Right hindlimb (tissue), 1 donor: ENCODE measurements around the gene DAGLB.
A peak's percentile ranks its signal among the peaks of the same experiment; 100 is the strongest.
"Not testable (repeated sequence)": the region's sequence is repeated elsewhere in the genome, so short reads cannot be mapped to it uniquely, and the experiment has no call there.

Experiments
- DNase-seq: peaks from one replicate; pipeline ENCODE4 v3.0.0-alpha.2; 2018

Gene DAGLB

DNA sequence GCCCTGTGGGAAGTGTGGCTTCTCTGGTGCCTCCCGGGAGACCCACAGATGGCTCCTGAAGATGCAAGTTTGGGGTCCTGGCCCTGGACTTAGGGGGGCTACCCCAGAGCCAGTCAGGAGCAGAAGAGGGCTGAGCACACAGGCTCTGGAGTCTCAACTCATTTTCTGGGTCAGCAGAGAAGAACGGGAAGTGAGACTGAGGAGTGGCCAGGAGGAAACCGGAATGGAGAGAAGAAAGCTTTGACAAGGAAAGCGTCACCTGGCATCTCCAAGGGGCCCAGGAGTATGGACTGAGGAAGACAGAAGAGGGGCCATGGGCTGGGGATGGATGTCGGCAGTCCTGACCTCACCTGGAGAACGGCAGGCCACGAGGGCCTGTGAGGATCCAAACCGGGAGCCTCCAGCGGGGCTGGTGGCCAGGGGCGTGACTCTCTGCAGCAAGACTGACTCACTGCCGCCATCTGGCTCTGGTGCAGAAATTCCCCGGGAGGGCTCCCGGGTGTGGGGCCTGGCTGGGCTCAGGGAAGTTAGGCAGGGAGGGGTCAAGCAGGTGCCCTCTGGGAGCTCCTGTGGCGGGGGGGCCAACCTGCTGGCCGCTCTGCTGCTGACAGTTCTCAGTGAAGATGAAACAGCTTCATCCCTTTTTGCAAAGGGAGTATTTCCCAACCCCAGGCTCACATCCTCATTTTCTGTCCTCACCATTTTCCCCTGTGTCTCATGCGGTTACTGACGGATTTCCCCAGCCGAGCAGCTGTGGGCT, 23.6 kb downstream of the DAGLB start:
- DNase-seq, result no peak

DNA sequence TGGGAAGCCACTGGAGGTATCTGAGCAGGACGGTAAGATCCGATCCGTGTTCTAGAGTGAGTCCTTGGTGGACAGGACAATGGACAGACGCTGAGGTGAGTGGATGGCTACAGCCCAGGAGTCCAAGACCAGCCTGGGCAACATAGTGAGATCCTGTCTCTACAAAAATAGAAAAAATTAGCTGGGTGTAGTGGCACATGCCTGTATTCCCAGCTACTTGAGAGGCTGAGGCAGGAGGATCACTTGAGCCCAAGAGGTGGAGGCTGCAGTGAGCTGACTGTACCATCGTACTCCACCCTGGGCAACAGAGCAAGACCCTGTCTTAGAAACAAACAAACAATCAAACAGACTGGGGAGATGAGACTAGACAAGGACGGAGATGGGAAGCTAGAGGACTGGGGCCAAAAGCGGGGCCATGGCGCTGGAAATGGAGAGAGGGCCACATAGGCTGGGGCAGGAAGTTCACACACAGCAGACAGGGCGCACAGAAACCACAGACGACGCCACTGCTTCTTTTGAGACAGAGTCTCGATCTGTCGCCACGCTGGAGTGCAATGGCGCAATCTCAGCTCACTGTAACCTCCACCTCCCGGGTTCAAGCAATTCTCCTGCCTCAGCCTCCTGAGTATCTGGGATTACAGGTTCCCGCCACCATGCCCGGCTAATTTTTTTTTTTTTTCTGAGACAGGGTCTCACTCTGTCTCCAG, 24.7 kb downstream of the DAGLB start:
- DNase-seq, result no peak

DNA sequence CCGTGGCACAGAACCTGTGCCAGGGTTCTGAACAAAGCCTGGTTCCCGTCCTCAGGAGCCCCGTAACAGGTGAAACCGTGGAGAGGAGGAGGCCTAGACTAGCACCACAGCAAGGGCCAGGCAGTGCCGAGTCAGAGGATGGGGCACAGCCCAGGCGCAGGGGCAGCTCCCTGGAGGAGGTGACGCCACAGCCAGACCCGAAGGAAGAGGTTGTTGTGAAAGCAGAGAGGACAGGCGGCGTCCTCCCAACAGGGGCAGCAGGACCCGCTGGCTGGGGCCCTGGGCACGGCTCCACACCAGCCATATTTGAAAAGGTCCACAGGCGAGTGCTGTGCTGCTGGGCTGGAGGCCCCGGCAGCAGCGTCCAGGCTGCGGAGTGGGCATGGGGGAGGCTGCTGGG, 25.7 kb downstream of the DAGLB start:
- DNase-seq, result no peak

DNA sequence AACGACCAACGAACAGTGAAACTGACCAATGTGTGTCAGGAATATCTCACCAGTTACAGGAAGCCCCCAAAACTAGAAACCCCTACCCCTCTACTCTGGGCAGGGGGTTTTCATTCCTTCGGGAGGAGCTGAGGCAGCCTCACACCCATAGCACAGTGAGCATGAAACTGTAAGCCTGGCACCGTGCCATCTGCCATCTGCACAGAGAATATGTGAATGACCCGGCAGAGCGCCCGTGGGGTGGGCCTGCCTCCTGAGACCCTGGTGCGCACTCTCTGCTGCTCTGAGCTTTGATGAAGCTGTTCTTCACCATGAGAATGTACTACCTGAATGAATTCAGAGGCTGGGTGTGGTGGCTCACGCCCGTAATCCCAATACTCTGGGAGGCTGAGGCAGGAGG, 27.1 kb downstream of the DAGLB start:
- no peak for DNase-seq

DNA sequence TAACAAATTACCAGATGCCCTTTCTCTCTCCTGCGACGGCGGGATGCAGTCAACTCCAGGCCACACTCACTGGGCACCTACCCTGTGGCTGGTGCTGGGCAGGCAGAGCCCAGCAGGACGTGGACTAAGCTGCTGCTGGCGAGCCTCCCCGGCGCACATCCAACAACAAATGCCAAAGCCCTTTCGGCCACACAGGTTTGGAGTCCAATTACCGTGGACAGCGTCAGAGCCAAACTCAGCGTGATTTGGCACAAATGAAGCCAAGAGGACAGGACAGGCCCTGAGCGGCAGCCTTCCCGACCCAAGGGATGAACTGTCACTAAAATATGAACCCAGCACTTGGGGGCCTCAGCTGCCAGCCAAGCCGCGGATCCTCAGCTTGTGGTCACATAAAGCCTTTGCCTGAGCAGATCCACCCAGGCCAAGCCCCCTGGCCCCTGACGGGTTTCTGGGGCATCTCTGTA, 28.4 kb downstream of the DAGLB start:
- DNase-seq, result peak; percentile 53

DNA sequence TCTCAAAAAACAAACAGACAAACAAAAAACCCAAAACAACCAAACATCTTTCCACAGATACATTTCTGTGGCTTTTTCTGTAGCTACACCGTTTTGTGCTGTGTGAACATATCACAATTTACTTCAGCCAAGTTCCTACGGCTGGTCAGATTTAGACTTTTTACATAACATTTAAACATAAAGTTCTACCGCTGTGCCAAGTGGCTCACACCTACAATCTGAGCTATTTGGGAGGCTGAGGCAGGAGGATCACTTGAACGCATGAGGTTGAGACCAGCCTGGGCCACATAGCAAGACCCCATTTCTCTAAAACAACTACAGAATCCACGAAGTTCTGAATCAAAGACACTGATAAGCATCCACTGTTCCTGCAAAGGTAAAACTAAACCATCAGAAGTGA, 30.3 kb downstream of the DAGLB start:
- no peak for DNase-seq

DNA sequence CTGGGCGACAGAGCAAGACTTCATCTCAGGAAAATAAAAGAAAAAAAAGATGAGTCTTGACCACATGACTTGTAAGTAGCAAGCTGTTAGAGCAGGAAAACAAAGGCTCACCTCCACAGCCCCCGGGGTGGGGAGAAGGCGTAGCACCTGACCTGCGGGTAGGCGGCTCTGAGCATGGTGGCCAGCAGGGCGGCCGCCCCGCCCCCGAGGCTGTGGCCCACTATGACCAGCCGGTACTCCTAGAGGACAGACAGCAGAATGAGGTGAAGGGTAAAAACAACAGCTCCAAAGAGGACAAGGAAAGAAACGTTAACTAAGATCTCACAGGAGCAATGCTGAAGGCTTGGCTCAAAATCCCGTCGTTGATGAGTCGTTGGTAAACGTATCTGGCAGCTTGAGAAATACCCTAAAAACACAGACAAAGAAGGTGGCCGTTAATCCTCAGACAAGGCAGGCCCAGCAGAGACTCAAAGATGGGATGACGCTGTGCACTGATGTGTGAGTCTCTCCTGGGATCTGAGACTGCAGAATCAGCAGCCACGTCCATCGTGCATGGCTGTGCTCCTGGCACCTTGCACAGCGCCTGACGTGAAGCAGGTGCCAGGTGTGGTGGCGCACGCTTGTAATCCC, 31.1 kb downstream of the DAGLB start:
- no peak for DNase-seq

DNA sequence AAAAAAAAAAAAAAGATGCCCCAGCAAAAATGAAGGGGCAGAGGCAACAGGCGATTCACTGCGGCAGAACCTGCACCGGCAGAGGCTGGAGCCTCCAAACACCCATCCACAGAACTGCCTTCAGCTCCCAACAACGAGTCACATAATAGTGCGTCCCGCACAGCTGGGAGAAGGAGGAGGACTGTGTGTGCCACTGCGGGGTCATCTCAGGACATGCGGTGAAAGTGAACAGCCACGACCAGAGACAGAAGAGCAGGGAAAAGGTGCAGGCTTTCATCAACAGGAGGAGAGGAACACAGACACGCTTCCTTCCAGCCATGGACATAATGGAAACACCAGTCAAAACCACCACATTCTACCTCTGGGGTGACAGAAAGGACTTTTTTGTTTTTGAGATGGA, 34.1 kb downstream of the DAGLB start:
- DNase-seq, result no peak

DNA sequence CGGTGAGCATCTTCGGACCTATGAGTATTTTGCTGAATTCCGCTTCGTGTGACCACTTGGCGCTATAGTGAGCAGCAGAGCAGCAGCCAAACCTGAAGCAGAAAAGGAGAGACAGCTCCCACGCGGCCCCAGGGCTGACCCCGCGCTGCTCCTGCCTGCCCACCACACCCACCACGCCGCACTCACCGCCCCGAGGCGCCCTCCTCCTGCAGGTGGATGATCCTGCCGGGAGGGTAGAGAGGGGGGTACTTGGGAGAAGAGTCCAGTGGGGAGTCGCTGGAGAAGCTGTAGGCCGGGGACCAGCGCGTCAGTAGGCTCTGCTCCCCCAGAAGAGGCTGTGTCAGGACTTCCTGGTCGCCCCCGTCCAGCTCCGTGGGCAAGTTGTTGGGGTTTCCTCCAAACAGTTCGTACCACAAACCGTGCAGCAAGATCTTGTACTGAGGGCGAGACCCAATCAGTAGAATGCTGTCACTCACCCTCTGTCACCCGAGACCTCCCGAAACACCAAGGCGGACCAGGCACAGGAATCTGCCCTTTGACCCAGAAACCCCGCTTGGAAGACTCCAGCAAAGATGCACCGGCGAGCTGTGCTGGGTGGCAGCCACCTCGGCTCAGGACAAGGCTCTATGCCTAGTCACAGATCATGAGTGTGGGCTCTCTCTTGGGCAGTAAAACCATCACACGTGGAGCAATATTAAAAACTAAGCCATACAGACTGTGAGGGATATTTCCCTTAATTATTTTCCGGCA, 37.6 kb downstream of the DAGLB start:
- DNase-seq, result no peak

DNA sequence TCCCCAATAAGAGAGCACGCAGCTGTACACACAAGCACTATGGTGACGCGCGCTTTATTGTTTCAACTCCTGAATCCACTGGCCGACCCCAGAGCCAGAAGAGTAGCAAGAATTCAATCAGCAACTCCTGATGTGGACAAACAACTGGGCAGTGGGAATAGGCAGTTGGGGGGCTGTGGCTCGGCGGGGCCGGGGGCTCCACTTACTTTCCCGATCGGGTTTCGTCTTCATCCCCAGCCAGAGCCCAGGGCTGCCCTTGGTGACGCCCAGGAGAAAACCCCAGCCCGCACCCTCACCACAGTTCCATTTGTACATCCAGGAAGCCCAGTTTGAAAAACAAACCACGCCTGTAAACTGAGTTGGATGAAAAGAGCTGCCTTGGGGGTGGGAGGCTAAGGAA, 38.7 kb downstream of the DAGLB start:
- no peak for DNase-seq

DNA sequence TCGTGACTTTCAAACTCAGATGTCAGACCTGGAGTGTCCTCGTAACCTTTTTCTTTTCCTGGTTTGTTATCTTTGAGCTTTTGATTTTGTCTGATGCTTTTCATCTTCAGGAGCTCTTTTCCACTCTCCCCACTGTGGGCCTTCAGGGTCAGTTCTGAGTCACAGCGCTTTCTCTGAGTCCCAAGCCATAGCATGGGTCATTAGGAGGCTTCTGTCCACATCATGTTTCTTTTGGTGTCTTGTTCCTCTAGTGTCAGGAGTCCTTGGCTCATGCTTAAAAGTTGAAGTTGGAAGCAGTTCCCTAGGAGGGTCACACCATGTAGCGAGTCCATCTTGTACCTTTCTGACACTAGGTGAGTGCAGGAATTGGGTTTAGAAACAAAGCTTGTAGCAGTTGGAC, 40.3 kb downstream of the DAGLB start:
- no peak for DNase-seq

DNA sequence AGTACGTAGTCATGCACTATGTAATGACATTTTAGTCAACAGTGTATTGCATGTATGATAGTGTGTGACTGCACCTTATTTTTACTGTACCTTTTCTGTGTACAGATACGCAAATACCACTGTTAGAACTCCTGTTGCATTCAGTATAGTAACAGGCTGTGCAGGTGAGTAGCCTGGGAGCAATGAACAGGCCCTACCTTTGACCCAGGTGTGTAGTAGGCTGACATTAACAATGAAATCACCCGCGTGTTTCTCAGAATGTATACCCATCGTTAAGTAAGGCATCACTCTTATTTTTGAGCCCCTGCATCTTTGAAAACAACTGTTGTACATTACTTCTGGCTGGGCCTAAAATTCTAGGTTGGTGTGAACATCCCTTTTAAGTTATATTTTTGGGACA, 41.6 kb downstream of the DAGLB start:
- DNase-seq, result no peak

DNA sequence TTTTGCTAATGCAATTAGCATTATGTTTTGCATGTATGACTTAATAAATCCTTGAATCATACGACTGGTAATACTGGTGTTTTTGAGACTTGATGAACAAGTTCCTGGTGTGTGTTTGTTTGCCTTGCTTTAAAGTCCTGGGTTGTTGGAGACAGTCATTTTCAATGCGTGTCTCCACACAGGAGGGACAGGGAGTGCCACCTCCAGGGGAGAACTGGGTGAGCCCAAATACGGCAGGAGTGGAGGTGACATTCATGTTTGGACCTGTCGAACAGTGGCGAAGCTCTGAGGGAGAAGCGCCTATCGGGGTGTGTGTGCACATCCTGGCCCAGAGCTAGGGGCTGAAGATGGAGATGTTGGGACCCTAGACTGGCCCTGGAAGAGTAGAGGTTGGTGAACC, 43.8 kb downstream of the DAGLB start:
- DNase-seq, result no peak

DNA sequence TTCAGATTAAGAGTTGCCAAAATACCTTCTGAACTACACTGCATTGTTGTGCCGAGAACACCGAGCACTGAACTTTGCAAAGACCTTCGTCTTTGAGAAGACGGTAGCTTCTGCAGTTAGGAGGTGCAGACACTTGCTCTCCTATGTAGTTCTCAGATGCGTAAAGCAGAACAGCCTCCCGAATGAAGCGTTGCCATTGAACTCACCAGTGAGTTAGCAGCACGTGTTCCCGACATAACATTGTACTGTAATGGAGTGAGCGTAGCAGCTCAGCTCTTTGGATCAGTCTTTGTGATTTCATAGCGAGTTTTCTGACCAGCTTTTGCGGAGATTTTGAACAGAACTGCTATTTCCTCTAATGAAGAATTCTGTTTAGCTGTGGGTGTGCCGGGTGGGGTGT, 45.0 kb downstream of the DAGLB start:
- no peak for DNase-seq

DNA sequence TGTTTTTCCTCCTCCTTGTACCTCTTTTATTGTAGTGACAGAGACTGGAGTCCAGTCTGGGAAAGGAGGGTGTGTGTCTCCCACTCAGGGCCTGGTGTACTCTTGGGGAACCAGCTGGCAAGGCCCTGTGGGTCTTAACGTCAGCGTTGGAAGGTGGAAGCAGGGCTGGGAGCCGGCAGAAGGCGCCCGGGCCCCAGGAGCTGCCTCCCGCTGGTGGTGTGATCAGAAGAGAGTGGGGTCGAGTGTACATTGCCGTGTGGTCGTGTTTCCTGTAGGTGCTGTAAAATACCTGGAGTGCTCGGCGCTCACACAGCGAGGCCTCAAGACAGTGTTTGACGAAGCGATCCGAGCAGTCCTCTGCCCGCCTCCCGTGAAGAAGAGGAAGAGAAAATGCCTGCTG, 45.7 kb downstream of the DAGLB start:
- no peak for DNase-seq

DNA sequence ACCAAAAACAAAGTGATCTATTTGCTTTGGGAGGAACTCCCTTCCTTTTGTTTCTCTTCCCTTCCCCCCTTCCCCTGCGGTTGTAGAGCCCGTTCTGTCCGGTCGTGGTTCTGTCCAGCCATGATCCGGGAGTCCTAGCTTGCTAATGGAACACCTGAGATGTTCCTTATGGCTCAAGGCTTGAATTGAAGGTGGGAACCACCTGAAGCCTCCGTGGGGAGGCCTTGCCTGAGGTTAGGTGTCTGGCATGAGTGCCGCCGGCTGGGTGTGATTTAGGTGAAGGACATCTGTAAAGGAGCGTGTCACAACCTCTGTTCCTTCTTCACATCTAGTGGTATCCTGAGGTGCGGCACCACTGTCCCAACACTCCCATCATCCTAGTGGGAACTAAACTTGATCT, 46.2 kb downstream of the DAGLB start:
- DNase-seq, result no peak

DNA sequence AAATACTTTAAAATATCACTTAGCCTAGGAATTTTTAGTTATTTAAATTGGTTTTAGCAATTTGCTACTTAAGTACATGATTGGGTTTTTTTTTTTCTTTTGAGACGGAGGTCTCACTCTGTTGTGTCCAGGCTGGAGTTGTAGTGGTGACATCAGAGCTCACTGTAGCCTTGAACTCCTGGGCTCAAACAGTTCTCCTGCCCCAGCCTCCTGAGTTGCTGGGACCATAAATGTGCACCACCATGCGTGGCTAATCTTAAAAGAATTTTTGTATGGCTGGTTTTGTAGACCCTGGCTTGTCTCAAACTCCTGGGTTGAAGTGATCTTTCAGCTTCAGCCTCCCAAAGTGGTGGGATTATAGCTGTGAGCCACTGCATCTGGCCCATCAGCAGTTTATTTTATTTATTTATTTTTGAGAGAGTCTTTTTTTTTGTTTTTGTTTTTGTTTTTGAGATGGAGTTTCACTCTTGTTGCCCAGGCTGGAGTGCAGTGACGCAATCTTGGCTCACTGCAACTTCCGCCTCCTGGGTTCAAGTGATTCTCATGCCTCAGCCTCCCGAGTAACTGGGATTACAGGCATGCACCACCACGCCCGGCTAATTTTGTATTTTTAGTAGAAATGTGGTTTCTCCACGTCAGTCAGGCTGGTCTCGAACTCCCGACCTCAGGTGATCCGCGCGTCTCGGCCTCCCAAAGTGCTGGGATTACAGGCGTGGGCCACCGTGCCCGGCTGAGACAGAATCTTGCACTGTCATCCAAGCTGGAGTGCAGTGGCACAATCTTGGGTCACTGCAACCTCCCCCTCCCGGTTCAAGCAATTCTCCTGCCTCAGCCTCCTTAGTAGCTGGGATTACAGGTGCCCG, 47.3 kb downstream of the DAGLB start:
- not testable (repeated sequence) for DNase-seq

DNA sequence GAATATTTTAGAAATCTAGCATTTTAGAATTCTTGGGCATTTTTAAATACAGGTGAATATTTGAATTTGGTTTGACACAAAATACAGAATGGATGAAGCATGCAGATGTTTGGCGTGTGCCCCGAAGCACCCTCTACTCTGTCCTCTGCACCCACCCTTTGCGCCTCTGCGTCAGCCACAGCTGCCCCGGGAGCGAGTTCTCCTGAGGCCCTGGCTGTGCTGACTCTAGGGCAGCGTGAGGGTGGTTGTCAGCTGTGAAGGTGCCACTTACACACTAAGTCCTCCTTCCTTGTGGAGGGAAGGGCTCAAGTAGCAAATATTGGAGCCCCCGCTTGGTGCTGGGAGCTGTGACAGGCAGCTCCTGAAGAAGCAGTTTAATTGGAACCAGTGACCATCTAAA, 48.4 kb downstream of the DAGLB start:
- no peak for DNase-seq

DNA sequence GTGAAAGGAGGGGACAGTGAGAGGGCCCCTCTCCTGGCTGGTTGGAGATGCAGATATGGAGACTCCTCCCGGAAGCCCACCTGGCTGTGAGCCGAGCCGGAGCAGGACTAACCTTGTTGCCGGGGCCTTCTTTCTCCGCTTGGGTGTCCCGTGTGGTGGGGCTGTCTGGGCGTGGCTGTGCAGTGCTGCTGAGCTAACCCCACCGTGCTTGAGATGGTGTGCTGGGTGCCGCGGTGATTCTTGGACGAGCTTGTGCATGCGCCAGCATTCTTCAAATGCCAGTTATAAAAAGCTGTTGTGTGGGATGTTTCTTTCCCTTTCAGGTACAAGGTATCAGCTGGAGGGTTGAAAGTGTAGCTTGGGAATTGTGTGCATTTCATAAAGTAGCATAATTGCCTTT, 48.8 kb downstream of the DAGLB start:
- no peak for DNase-seq

DNA sequence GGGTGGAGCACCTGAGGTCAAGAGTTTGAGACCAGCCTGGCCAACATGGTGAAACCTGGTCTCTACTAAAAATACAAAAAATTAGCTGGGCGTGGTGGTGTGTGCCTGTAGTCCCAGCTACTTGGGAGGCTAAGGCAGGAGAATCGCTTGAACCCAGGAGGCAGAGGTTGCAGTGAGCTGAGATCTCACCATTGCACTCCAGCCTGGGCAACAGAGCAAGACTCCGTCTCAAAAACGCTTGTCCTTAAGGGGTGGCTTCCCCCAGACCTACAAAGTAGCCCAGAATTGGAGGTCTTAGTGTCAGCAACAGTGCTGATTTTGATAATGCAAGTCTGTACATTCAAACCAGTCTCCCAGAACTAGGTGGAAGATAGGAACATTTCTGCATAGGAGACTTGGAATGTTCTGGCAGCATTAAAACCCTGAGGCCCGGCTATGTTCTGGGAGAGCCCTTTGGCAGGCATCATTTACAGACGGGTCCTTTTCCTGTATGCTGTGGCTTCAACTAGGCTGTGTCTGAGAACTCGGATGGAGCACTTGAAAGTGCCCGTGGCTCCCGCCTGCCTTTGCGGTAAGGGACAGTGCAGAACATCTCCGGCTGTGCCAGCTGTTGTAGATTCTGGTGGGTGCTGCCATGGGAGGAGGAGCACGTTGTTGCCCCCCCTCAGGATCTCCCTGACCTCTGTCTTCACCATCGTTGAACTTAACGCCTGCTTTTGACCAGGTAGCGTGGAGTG, 49.8 kb downstream of the DAGLB start:
- DNase-seq, result not testable (repeated sequence)

DNA sequence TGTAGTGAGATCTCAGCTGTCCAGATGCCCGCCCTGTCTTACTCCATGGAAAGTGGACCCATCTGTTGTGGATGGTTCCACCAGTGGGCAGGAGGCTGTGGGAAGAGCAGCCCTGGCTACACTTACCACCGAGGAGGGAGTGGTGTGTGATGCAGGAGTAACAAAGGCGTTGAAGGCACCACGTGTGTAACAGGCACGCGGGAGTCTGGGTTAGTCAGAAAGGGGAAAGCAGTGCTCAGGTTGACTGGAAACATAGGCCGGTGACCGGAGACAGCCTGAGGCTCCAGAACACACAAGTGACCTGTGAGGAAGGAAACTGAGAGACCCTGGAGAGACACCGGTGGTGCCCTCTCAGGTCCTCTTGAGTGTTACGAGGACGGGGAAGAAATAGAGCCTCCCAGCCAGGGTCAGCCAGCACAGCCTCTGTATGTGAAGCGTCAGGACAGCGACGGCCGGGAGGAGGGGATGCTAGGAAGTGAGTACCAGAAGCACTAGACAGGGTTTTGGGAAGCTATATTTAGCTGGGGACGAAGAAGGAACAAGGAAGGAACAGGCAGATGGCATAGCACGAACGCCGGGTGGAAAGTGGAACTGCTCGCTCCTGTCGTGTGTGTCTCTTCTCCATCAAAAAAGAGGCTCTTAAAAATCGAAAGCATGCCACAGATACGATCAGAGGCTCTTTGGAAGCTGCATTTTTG, 51.7 kb downstream of the DAGLB start:
- no peak for DNase-seq
